Ovary (tissue), 9 donors: Measurements from ENCODE around the gene DPYSL3. TPM values are rescaled to one million over a fixed set of nuclear protein-coding genes. Genes with fewer than 3 reads are reported as not detected.

Experiments
- DNase-seq, 5 donors: peaks; one replicate each; pipeline ENCODE4 v3.0.0-alpha.2; 2019 to 2020
- H3K27ac ChIP-seq, 2 donors: fragments of 200-600 bp; one replicate each; pipeline versions ENCODE4 v1.5.1 to v1.8.0; 2019 to 2022
- H3K27me3 ChIP-seq: fragments of 200-600 bp; one replicate; pipeline ENCODE4 v1.8.0; 2022
- H3K36me3 ChIP-seq: fragments of 200-600 bp; sonication (generic); one replicate; pipeline ENCODE4 v1.5.1; 2019
- H3K4me1 ChIP-seq: one replicate; pipeline ENCODE4 v1.8.1; 2013; ENCODE audit warnings: mild to moderate bottlenecking, moderate library complexity; ENCODE audit not compliant: insufficient read depth
- H3K4me3 ChIP-seq: fragments of 200-600 bp; sonication (generic); one replicate; pipeline ENCODE4 v1.5.1; 2017
- H3K9me3 ChIP-seq, 2 donors: fragments of 200-600 bp in 1 of 2; sonication (generic) in 1 of 2; one replicate each; pipeline versions ENCODE4 v1.5.1 to v1.8.1; 2013 to 2019; ENCODE audit warnings: mild to moderate bottlenecking in 1 of 2, moderate library complexity in 1 of 2
- EP300 ChIP-seq: sonication (generic); formaldehyde crosslinking; IDR thresholded peaks from one replicate; pipeline ENCODE4 v1.6.1; 2017; ENCODE audit warnings: antibody characterized with exemption
- POLR2A ChIP-seq: fragments of 450-650 bp; IDR thresholded peaks from one replicate; pipeline ENCODE4 v1.6.1; 2017; ENCODE audit warnings: antibody characterized with exemption, mild to moderate bottlenecking, moderate library complexity
- WGBS, 3 donors: extraction: QIAGEN DNeasy Blood & Tissue Kit in 1 of 3; methylation state at CpG; one replicate each; pipeline versions ENCODE4 v1.1.5 to v1.1.7; 2013 to 2017; 5-methylcytosine and 5-hydroxymethylcytosine counted together
- intact Hi-C, 4 donors: fragments of 100-400 bp; cut with DNase I; formaldehyde crosslinking; loops; one replicate each; pipeline versions ENCODE4 v1.11.0 to v1.15.1; 2022 to 2023
- polyA plus RNA-seq, 2 donors: library from polyadenylated mRNA; stranded (reverse); fragments of 200-250 nt in 1 of 2; fragments of 350-450 nt in 1 of 2; fragmentation: Illumina TruSeq in 1 of 2; extraction: RNeasy Lipid Tissue Mini Kit (QIAGEN cat#74804) in 1 of 2; gene quantifications; one replicate each; pipeline ENCODE4 v1.2.3, GENCODE V29; 2013 to 2014
- total RNA-seq, 7 donors: library from RNA; depleted of rRNA in 2 of 7; stranded (reverse); fragments of >200 nt in 2 of 7; fragmentation: NEBNext Ultra II Directional in 3 of 7; extraction: Animal tissue kit (Norgen Biotek cat#: 25700) in 3 of 7; gene quantifications; one replicate each; pipeline versions ENCODE4 v1.1.0 to v1.2.4, GENCODE V29; 2016 to 2023
- TF ChIP-seq, protein P1 (sequence below), 3 donors: fragments of 450-650 bp in 2 of 3; fragments of 200-600 bp in 1 of 3; IDR thresholded peaks; one replicate each; pipeline versions ENCODE4 v1.5.1 to v1.8.0; 2016 to 2022; ENCODE audit warnings: antibody characterized with exemption in 3 of 3, mild to moderate bottlenecking in 1 of 3
- donor health status: DM: no; HTN: no; CAD: no; lungs with moderate emphysema.
- donor health status: DM: no; HTN: no; CAD: no.
- donor health status: Bipolar disorder and iron deficiency.
- donor health status: DM: yes; HTN: yes; CAD: no.
- donor health status: DM: no; HTN: no; CAD: no.
- donor health status: DM: yes; HTN: yes; CAD: no.

Gene DPYSL3
- total and polyA plus RNA-seq, 9 donors = 77.9 to 606 (median 158) TPM

DNA sequence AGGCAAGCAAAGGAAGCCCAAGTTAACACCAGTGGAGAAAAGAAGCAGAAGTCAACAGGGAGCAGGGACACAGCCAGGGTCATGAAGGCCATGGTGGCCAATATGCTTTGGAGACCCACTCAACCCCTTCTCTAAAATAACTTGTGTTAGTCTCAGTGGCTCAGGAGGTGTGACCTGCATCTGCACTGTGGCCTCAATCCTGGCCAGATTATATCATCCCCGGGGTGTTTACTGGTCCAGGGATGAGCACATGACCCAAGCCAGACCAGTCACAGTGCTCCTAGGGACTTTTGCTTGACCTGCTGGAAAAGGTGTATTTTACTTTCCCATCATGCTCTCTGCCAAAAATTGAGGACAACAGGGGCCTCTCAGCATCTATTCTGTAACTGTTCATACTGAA lies 105.2 kb downstream of the DPYSL3 start:
- TF ChIP-seq EP300 = no peak
- Histone ChIP-seq H3K4me1 (peaks cover 25% of the 10 kb centered on the region), H3K27ac (peak overlapping the region; percentile 79 to 83), H3K27me3 (no peaks in the 10 kb centered on the region), H3K36me3 (peaks cover 4% of the 10 kb centered on the region), H3K9me3 (no peaks in the 10 kb centered on the region), H3K4me3 (no peak overlapping the region)
- no peak for DNase-seq
- WGBS, 3 donors = 84 to 90% (median 85%) methylated on average over 1 of the region's 1 CpG
- intact Hi-C loops = loop anchor here in 2 of 4 donors (5.0 kb wide), 2 partner anchors 48 to 153 kb away; no protein-coding TSS in a partner anchor

DNA sequence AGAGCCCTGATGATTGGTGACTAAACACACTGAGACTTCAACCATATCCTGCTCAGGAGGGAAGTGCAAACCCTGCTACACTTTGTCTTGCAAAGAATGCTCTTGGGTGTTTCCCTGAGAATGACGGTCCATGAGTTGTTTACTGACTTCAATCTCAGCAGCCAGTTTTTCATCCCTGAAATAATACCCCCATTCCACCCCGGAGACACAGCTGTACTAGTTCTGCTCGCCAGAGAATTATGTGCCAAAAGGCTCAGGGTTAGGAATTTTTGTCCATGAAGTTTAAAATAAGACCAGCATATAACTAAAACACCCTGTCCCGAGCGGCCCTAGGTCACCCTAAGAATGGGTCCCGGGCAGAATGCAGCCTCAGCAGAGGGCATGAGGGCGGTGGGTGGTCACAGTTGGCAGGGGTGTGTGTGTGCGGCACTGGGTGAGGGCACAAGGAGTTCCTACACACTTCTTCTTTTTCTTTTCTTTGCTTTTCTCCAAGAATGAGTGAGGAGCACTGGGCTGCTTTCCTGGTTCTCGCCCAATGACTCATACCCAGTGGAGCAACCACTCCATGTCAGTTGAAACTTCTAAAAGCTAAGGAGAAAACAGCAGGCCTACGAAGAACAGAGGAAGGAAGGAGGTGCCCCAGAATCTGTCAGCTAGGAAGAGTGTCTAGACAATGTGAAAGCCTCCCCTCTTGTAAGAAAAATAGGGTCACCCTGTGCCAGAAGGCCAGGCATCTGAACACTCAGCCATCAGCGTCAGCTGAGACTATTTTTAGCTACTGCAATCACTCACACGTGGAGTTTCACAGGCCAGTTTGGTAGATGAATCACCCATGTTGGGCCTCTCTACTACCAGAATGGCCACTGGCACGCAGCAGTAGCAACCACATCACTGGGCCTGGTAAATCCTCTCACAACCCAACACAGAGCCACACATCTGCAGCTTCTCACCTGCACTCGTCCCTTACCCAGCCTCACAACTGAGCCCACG lies 105.9 kb downstream of the DPYSL3 start:
- 20 to 24% (median 22%) methylated on average over 15 of the region's 15 CpGs for WGBS, 3 donors
- H3K9me3 ChIP-seq = no peaks in the 10 kb centered on the region
- peak; percentile 55 to 80 (median 65) for DNase-seq
- H3K27ac ChIP-seq = peak overlapping the region; percentile 79 to 83
- H3K36me3 ChIP-seq = peaks cover 4% of the 10 kb centered on the region
- H3K4me3 ChIP-seq = no peak overlapping the region
- TF ChIP-seq POLR2A = no peak
- TF ChIP-seq, protein P1, sequence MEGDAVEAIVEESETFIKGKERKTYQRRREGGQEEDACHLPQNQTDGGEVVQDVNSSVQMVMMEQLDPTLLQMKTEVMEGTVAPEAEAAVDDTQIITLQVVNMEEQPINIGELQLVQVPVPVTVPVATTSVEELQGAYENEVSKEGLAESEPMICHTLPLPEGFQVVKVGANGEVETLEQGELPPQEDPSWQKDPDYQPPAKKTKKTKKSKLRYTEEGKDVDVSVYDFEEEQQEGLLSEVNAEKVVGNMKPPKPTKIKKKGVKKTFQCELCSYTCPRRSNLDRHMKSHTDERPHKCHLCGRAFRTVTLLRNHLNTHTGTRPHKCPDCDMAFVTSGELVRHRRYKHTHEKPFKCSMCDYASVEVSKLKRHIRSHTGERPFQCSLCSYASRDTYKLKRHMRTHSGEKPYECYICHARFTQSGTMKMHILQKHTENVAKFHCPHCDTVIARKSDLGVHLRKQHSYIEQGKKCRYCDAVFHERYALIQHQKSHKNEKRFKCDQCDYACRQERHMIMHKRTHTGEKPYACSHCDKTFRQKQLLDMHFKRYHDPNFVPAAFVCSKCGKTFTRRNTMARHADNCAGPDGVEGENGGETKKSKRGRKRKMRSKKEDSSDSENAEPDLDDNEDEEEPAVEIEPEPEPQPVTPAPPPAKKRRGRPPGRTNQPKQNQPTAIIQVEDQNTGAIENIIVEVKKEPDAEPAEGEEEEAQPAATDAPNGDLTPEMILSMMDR (IDR thresholded peaks at IDR 0.05) = no peak
- TF ChIP-seq EP300 = no peak
- intact Hi-C loops = loop anchor here in 2 of 4 donors (5.0 kb wide), 2 partner anchors 48 to 153 kb away; no protein-coding TSS in a partner anchor
- no peaks in the 10 kb centered on the region for H3K27me3 ChIP-seq
- H3K4me1 ChIP-seq = peaks cover 25% of the 10 kb centered on the region

DNA sequence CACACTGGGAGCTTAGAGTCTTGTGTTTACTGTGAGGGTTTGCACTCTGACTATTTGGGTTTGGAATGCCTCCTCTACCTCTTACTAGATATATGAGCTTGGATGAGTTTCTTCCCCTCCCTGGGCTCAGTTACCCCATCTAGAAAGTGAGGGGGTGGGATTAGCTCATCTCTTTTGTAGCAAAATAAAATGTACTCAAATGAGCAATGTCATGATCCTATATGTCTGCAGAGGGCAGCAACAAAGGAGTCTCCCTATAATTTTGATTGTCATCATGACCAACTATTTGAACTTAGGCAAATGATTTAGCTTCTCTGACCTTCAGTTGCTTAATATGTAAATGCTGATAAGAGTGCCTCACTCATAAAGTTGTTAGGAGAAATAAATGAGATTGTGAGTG lies 109.0 kb downstream of the DPYSL3 start:
- H3K4me1 ChIP-seq = peaks cover 19% of the 10 kb centered on the region
- no peak for DNase-seq
- TF ChIP-seq POLR2A (no peak), EP300 (no peak)
- TF ChIP-seq, protein P1 (IDR thresholded peaks at IDR 0.05) = no peak
- intact Hi-C loops = loop anchor here in 2 of 4 donors (5.0 kb wide), 2 partner anchors 51 to 156 kb away; no protein-coding TSS in a partner anchor
- H3K27me3 ChIP-seq = no peaks in the 10 kb centered on the region
- H3K4me3 ChIP-seq = no peak overlapping the region
- no peaks in the 10 kb centered on the region for H3K9me3 ChIP-seq
- H3K36me3 ChIP-seq = no peaks in the 10 kb centered on the region
- no peak overlapping the region for H3K27ac ChIP-seq

DNA sequence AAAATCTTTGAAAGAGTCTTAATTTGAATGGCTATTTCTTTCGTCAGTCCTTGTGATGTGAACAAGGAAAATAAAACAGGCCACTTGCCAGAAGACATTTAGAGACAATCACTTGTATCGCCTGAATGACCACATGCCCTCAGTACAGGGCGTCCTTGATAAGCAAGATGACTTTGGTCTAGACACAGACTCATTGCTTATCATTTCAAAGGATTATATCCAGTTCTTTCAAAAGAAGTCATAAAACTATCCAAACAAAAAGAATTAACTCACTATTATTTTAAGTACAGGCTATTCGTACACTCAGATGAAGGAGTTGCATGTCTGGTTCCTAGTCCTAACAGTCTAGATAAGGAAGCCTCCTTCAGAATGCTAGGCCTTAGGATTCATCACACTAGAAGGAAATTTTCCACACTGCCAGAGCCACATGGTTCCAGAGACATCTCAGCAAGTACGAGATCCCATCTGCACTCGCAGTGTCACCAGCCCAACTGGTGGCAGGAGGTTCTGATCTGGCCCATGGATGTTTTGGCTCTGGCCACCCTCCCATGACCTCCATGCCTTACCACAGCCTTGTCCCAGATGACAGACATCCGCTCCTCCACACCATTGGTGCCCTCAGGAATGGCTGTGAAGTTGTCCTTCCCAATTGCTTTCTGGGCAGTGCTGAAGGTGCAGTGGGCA lies 109.6 kb downstream of the DPYSL3 start:
- no peak for DNase-seq
- Histone ChIP-seq H3K27ac (no peak overlapping the region), H3K9me3 (no peaks in the 10 kb centered on the region), H3K4me1 (peaks cover 14% of the 10 kb centered on the region), H3K27me3 (no peaks in the 10 kb centered on the region), H3K36me3 (no peaks in the 10 kb centered on the region), H3K4me3 (no peak overlapping the region)
- WGBS, 3 donors = 57 to 70% (median 60%) methylated on average over 7 of the region's 7 CpGs
- TF ChIP-seq, protein P1 (IDR thresholded peaks at IDR 0.05) = no peak
- TF ChIP-seq POLR2A = no peak
- TF ChIP-seq EP300 = no peak
- intact Hi-C loops = loop anchor here in 2 of 4 donors (5.0 kb wide), 2 partner anchors 52 to 157 kb away; no protein-coding TSS in a partner anchor
